GM23338 (cell line): ENCODE data around the gene COL26A1.

Experiments used
- CREB1 ChIP-seq: fragments of 250-450 bp; sonication (Bioruptor Pico); IDR thresholded peaks from 2 replicates; pipeline ENCODE4 v1.5.0; 2020; ENCODE audit warnings: low read depth, mild to moderate bottlenecking, moderate library complexity
- EZH2 ChIP-seq: fragments of 200-600 bp; sonication (generic); IDR thresholded peaks from one replicate; pipeline ENCODE4 v1.8.0; 2017; ENCODE audit warnings: antibody characterized with exemption, mild to moderate bottlenecking, low read depth; ENCODE audit not compliant: unreplicated experiment
- EZH2phosphoT487 ChIP-seq: fragments of 200-600 bp; sonication (generic); IDR thresholded peaks from one replicate; pipeline ENCODE4 v1.8.1; 2018; ENCODE audit warnings: antibody characterized with exemption; ENCODE audit not compliant: unreplicated experiment
- JUNB ChIP-seq: IDR thresholded peaks from one replicate; pipeline ENCODE4 v1.6.1; 2016; ENCODE audit warnings: antibody characterized with exemption; ENCODE audit not compliant: unreplicated experiment
- NANOG ChIP-seq: IDR thresholded peaks from 2 replicates; pipeline ENCODE4 v1.6.1; 2016; ENCODE audit warnings: antibody characterized with exemption, borderline replicate concordance
- POLR2AphosphoS5 ChIP-seq: IDR thresholded peaks from 2 replicates; pipeline ENCODE4 v1.6.1; 2016; ENCODE audit warnings: antibody characterized with exemption, low read depth
- STAT1 ChIP-seq: IDR thresholded peaks from one replicate; pipeline ENCODE4 v1.6.1; 2016; ENCODE audit warnings: antibody characterized with exemption; ENCODE audit not compliant: unreplicated experiment
- ZNF114 ChIP-seq: fragments of 250-450 bp; sonication (Bioruptor Pico); IDR thresholded peaks from 2 replicates; pipeline ENCODE4 v1.5.0; 2020; ENCODE audit warnings: mild to moderate bottlenecking, moderate library complexity
- ZNF331 ChIP-seq: fragments of 250-450 bp; sonication (Bioruptor Pico); IDR thresholded peaks from 2 replicates; pipeline ENCODE4 v1.5.0; 2020; ENCODE audit warnings: low read depth, mild to moderate bottlenecking, moderate library complexity
- TF ChIP-seq, protein P1 (sequence below), 2 experiments: fragments of 200-600 bp in 1 of 2; sonication (generic) in 1 of 2; conservative IDR thresholded peaks; 2 replicates each; pipeline versions ENCODE4 v1.5.1 to v1.6.1; 2016 to 2017; ENCODE audit warnings: antibody characterized with exemption in 2 of 2, low read depth in 2 of 2, mild to moderate bottlenecking in 2 of 2, moderate library complexity in 1 of 2
- TF ChIP-seq, protein P2 (sequence below): IDR thresholded peaks from one replicate; pipeline ENCODE4 v1.6.1; 2018; ENCODE audit warnings: antibody characterized with exemption; ENCODE audit not compliant: unreplicated experiment
- TF ChIP-seq, protein P3 (sequence below): fragments of 250-450 bp; sonication (Bioruptor Pico); IDR thresholded peaks from 2 replicates; pipeline ENCODE4 v1.5.0; 2020; ENCODE audit warnings: mild to moderate bottlenecking, moderate library complexity
- TF ChIP-seq, protein P4 (sequence below): IDR thresholded peaks from 2 replicates; pipeline ENCODE4 v1.6.1; 2016; ENCODE audit warnings: antibody characterized with exemption

DNA sequence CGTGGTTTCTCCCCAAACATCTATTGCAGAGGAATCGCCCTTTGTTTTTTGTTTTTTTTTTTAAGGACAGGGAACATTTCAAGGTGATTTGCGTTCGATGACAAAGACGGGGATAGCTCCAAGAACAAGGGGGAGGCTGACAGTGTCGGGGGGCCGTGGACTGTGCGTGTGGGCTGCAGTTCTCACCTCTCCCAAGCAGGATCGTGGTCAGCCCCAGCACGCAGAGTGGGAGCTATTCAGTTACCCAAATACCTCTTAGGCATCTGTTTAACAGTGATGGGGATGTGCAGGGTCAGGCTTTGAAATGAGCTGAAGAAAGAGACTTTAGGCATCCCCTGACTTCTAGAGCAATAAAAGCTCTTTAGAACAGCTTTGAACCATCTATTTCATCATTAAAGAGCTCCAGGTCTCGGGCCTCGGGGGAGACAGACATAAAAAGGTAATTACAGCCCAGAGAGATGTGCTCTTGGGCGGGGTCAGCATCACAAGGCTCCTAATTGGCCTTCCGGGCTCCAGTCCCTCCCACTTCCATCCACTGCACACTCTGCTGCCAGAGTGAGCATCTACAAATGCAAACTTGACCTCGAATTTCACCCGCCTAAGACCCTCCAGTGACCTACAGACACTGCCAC lies 169.2 kb downstream of the COL26A1 start:
- TF ChIP-seq, protein P1, sequence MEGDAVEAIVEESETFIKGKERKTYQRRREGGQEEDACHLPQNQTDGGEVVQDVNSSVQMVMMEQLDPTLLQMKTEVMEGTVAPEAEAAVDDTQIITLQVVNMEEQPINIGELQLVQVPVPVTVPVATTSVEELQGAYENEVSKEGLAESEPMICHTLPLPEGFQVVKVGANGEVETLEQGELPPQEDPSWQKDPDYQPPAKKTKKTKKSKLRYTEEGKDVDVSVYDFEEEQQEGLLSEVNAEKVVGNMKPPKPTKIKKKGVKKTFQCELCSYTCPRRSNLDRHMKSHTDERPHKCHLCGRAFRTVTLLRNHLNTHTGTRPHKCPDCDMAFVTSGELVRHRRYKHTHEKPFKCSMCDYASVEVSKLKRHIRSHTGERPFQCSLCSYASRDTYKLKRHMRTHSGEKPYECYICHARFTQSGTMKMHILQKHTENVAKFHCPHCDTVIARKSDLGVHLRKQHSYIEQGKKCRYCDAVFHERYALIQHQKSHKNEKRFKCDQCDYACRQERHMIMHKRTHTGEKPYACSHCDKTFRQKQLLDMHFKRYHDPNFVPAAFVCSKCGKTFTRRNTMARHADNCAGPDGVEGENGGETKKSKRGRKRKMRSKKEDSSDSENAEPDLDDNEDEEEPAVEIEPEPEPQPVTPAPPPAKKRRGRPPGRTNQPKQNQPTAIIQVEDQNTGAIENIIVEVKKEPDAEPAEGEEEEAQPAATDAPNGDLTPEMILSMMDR (conservative IDR thresholded peaks at IDR 0.05; ENCODE audit: low read depth in 2 of 2), result no peak
- TF ChIP-seq EZH2phosphoT487, result no peak
- TF ChIP-seq EZH2, result no peak
- TF ChIP-seq, protein P2, sequence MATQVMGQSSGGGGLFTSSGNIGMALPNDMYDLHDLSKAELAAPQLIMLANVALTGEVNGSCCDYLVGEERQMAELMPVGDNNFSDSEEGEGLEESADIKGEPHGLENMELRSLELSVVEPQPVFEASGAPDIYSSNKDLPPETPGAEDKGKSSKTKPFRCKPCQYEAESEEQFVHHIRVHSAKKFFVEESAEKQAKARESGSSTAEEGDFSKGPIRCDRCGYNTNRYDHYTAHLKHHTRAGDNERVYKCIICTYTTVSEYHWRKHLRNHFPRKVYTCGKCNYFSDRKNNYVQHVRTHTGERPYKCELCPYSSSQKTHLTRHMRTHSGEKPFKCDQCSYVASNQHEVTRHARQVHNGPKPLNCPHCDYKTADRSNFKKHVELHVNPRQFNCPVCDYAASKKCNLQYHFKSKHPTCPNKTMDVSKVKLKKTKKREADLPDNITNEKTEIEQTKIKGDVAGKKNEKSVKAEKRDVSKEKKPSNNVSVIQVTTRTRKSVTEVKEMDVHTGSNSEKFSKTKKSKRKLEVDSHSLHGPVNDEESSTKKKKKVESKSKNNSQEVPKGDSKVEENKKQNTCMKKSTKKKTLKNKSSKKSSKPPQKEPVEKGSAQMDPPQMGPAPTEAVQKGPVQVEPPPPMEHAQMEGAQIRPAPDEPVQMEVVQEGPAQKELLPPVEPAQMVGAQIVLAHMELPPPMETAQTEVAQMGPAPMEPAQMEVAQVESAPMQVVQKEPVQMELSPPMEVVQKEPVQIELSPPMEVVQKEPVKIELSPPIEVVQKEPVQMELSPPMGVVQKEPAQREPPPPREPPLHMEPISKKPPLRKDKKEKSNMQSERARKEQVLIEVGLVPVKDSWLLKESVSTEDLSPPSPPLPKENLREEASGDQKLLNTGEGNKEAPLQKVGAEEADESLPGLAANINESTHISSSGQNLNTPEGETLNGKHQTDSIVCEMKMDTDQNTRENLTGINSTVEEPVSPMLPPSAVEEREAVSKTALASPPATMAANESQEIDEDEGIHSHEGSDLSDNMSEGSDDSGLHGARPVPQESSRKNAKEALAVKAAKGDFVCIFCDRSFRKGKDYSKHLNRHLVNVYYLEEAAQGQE, result no peak
- no peak for TF ChIP-seq STAT1
- TF ChIP-seq POLR2AphosphoS5, result no peak
- TF ChIP-seq, protein P3, sequence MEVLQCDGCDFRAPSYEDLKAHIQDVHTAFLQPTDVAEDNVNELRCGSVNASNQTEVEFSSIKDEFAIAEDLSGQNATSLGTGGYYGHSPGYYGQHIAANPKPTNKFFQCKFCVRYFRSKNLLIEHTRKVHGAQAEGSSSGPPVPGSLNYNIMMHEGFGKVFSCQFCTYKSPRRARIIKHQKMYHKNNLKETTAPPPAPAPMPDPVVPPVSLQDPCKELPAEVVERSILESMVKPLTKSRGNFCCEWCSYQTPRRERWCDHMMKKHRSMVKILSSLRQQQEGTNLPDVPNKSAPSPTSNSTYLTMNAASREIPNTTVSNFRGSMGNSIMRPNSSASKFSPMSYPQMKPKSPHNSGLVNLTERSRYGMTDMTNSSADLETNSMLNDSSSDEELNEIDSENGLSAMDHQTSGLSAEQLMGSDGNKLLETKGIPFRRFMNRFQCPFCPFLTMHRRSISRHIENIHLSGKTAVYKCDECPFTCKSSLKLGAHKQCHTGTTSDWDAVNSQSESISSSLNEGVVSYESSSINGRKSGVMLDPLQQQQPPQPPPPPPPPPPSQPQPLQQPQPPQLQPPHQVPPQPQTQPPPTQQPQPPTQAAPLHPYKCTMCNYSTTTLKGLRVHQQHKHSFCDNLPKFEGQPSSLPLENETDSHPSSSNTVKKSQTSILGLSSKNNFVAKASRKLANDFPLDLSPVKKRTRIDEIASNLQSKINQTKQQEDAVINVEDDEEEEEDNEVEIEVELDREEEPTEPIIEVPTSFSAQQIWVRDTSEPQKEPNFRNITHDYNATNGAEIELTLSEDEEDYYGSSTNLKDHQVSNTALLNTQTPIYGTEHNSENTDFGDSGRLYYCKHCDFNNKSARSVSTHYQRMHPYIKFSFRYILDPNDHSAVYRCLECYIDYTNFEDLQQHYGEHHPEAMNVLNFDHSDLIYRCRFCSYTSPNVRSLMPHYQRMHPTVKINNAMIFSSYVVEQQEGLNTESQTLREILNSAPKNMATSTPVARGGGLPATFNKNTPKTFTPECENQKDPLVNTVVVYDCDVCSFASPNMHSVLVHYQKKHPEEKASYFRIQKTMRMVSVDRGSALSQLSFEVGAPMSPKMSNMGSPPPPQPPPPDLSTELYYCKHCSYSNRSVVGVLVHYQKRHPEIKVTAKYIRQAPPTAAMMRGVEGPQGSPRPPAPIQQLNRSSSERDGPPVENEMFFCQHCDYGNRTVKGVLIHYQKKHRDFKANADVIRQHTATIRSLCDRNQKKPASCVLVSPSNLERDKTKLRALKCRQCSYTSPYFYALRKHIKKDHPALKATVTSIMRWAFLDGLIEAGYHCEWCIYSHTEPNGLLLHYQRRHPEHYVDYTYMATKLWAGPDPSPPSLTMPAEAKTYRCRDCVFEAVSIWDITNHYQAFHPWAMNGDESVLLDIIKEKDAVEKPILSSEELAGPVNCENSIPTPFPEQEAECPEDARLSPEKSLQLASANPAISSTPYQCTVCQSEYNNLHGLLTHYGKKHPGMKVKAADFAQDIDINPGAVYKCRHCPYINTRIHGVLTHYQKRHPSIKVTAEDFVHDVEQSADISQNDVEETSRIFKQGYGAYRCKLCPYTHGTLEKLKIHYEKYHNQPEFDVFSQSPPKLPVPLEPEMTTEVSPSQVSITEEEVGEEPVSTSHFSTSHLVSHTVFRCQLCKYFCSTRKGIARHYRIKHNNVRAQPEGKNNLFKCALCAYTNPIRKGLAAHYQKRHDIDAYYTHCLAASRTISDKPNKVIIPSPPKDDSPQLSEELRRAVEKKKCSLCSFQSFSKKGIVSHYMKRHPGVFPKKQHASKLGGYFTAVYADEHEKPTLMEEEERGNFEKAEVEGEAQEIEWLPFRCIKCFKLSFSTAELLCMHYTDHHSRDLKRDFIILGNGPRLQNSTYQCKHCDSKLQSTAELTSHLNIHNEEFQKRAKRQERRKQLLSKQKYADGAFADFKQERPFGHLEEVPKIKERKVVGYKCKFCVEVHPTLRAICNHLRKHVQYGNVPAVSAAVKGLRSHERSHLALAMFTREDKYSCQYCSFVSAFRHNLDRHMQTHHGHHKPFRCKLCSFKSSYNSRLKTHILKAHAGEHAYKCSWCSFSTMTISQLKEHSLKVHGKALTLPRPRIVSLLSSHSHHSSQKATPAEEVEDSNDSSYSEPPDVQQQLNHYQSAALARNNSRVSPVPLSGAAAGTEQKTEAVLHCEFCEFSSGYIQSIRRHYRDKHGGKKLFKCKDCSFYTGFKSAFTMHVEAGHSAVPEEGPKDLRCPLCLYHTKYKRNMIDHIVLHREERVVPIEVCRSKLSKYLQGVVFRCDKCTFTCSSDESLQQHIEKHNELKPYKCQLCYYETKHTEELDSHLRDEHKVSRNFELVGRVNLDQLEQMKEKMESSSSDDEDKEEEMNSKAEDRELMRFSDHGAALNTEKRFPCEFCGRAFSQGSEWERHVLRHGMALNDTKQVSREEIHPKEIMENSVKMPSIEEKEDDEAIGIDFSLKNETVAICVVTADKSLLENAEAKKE (CRISPR knock-in tag), result no peak
- no peak for TF ChIP-seq JUNB
- no peak for TF ChIP-seq CREB1 (CRISPR knock-in tag)
- TF ChIP-seq ZNF331 (CRISPR knock-in tag), result no peak
- TF ChIP-seq, protein P4, sequence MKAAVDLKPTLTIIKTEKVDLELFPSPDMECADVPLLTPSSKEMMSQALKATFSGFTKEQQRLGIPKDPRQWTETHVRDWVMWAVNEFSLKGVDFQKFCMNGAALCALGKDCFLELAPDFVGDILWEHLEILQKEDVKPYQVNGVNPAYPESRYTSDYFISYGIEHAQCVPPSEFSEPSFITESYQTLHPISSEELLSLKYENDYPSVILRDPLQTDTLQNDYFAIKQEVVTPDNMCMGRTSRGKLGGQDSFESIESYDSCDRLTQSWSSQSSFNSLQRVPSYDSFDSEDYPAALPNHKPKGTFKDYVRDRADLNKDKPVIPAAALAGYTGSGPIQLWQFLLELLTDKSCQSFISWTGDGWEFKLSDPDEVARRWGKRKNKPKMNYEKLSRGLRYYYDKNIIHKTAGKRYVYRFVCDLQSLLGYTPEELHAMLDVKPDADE, result no peak
- TF ChIP-seq ZNF114, result no peak
- TF ChIP-seq NANOG, result no peak
